ENCODE measurements around the gene TMEM191B.
"Not testable (repeated sequence)": the region's sequence is repeated elsewhere in the genome, so short reads cannot be mapped to it uniquely, and the experiment has no call there.

The TMEM191B gene

GRCh38 chr22:18558516-18558915, 30.9 kb downstream of the TMEM191B start:
- not testable (repeated sequence) for DNase-seq (ENCODE audit: low read depth)

- DNase-seq (ENCODE audit: low read depth), result not testable (repeated sequence)
These were observed 31.3 kb downstream of the TMEM191B start for GRCh38 chr22:18558939-18559338.

GRCh38 chr22:18560099-18560974, 32.7 kb downstream of the TMEM191B start:
- not testable (repeated sequence) for DNase-seq (ENCODE audit: low read depth)

DNA sequence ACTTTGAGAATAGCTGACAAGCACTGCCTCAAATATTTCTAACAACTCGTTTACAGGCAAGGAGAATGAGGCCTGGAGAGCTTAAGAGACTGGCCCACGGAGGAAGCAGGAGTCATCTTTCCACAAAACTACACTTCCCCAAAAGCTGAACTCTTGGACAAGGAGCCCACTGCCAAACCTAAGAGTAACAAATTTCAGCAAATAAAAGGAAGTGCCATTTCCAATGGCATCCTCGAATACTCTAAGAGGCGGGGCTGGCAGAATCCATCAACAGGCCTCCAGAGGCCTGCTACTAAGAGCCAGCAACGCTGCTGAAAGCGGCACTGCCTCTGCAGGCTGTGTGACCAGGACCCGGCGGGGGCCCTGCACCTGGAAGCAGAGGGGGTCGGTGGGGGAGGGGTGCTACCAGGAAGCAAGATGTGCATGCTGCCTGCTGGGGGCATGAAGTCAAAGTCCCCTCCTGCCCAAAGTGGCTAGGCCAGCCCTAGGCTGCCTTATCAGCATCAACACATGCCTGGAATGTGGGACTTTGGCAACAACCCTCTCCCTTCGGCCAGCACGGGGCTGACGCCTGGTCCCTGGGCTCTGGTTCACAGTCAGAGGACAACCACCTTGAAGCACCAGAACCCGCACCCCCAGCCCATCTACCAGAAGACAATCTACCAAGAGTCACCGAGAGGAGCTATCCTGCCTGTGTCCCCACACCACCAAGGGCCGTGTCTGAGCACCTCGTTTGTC, 43.1 kb downstream of the TMEM191B start:
- not testable (repeated sequence) for DNase-seq (ENCODE audit: low read depth)

- DNase-seq (ENCODE audit: low read depth), result not testable (repeated sequence)
These were observed 46.0 kb downstream of the TMEM191B start for GRCh38 chr22:18573483-18574164.

- not testable (repeated sequence) for DNase-seq (ENCODE audit: low read depth)
These were observed 47.0 kb downstream of the TMEM191B start for GRCh38 chr22:18574555-18574954.

GRCh38 chr22:18575686-18576085, 48.1 kb downstream of the TMEM191B start:
- DNase-seq (ENCODE audit: low read depth), result not testable (repeated sequence)

DNA sequence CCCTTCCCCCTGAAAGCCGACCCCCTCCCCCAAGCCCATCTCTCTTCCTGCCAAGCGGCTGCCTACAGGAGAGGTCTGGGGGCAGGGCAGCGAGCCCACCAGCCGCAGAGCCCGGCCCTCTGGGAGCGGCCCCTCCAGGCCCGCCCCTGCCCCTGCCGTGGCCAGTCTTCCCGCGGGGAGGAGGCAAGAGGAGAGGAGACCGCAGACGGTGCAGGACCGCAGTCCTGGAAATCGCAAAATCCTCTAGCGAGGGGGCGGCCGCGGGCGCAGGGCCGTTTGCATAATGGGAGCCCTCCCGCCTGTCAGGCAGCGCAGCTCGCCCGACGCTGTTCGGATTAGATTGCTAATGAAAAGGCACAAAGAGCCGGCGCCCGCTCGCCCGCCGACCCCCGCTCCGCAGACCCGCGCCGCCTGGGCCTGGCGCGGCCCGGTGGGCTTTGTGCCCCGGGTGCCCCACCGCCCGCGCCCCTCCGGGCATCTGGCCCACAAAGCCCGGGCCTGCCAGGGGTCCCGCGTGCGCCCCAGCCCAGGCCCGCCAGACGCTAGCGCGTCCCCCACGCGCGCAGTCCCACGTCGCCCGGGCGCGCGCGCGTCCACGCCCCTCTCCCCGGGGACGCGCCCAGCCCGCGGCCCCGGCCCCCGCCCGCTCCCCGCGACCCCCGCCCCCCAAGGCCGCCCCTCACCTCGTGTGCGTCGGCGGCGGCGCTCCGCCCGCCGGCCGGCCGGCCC, 49.7 kb downstream of the TMEM191B start:
- DNase-seq (ENCODE audit: low read depth), result not testable (repeated sequence)

- not testable (repeated sequence) for DNase-seq (ENCODE audit: low read depth)
These were observed 50.2 kb downstream of the TMEM191B start for GRCh38 chr22:18577847-18578246.
